GM19193 (cell line): Measurements from ENCODE around the gene DYRK4.

ENCODE experiments used
- POLR2A ChIP-seq: IDR thresholded peaks from 4 replicates; pipeline ENCODE4 v1.6.1; 2011; ENCODE audit not compliant: insufficient read depth, insufficient read length; ENCODE audit errors: extremely low read depth

The DYRK4 gene

DNA sequence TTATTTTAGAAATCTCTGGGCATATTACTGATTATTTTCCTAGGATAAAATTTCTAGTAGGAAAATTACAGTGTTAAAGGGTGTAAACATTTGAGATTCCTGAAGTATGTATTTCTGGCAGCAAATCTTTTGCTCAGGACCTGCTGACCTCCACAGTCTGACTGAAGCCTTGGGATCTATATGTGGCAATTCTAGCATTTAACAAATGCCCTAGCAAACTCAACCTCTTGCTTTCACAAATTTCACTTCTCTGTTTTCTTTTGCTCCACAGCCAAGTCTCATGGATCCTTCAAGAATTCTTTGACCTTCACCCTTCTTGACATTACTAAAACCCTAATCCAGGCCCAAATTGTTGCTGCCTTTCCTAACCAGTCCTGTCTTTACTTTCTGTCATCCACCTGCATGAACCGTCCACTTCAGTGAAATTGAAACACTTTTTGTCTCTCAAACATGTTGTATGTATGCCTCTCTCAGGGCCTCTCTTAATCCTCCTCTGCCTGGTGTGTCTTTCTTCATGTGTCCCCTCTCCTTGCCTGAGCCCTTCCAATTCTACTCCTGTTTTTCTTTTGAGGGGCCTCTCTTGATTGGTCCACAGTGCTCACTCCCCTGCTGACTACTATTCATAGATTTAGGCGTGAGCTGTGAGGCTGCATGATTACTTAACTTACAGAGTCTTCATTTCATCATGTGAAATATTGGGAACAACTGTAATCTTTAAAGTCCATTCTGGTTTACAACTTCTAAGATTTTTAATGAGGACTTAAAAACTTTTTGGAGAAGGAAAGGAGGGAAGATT lies 5.1 kb upstream of the DYRK4 start:
- TF ChIP-seq POLR2A, result no peak

DNA sequence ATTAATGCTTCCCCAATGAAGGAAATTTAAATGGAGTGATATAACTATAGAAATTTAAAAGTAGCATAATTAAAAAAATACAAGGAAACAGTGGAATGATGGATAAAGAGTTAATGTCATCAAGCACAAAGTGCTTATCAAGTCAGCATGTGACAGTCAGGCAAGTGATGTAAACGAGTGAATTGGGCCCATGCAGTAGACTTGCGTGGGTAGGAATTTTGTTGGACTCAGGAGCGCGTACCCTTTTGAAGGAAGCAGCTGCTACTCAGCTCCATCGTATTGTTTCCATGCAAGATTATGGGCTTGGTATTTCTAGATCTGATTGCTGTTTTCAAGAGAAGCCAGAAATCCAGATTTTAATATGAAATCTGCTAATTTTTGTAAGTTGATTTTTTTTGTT lies 4.4 kb upstream of the DYRK4 start:
- no peak for TF ChIP-seq POLR2A

DNA sequence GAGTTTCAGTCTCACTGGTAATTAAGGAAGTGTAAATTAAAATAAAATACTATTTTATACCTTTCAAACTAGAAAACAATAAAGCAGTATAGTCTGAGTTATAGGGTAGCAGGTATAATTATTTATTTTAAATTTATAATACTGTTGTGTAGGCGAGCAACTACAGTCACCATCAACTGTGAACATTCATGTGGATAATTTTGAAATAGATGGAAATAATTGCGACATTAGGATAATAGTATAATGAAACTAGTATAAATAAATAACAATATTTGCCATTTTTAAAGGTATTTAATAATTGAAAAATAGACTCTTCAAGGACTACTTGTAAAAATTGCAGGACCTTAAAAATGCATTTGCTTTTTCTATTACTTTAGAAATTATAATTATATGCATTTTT lies 3.8 kb upstream of the DYRK4 start:
- no peak for TF ChIP-seq POLR2A

DNA sequence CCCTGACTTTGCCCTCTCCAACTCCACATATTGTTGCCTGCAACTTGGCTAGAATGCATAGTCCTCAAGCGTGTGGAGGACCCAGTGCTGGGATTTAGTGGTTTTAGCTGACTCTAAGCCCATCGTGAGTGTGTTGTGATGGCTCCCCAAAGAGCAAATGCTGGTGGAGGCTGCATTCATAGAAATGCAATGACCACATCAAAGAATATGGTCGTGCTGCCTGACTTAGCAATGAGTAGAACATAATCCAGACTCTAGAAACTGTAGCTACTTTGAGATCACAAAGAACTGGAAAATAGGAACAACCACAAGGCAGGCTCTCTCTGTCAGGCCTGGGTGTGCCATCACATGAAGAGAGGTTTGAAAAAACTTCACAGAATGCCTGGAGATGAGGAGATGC lies 1.3 kb downstream of the DYRK4 start:
- no peak for TF ChIP-seq POLR2A

DNA sequence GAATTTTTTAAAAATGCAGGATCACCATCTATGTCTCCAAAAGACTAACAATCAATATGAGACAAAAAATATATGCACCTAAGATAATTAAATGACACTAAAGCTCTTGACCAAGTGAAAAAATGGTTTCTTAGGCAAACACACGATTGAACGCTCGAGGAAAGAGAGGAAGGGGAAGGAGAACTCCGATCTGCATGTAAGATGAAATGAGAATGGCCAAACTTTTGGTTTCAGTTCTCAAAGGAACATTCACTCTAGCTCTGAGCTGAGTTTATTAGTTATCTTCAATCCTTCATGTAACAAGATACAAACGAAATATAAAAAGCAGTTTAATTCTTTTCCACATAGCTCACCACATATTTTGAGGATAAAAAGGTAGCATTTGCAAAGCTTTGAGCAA lies 2.8 kb downstream of the DYRK4 start:
- no peak for TF ChIP-seq POLR2A

DNA sequence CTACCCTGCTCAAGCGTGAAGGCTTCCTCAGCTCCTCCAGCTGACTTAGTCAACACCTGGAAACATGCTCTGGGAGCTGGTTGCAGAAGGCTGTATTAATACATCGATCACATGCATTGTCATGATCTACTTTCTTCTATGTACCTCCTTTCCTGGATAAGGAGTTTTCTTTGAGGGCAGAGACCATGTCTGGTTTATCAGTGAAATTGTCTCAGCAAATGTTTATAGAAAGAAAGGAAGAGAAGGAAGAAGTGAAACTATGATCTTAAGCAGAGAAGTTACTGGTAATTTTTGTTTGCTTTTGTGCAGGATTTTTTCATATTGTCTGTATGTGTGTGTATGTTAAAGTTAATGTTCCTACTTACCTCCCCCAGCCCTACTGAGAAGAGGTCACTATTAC lies 4.5 kb downstream of the DYRK4 start:
- TF ChIP-seq POLR2A, result no peak

DNA sequence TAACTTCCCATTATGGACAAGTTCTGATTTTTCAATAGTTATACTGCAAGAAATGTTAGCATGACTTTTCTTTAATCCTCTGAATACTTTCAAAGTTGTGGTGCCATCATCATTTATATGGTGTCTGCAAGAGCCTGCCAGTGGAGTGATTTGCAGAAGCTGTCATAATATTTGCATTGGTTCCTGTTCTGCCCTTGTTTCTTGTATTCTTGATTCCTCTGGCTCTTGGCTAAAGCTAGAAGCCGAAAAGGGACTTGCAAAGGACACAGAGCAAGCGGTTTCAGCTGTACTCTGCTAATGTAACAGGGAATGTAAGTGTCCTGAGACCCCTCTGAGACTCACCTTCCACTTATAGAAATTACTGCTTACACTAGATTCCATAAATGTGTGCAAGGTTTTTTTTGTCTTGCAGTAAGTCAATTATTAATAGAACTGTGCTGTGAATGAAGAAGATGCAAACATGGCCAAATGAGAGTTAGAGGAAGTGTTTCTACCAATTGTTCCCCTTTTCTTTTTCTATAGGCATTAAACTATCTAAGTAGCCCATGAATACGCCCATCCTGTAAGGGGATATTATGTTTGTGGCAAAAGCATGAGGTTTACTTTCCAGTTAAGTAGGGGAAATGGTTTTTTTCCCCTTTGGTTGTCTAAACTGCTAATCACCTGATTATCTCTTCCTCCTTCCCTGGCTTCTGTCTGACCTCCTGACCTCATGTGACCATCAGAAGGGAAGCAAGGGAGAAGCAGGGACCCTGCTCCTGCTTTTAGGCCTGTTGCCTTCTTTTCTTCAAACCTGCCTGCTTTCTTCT lies 5.3 kb downstream of the DYRK4 start:
- no peak for TF ChIP-seq POLR2A

DNA sequence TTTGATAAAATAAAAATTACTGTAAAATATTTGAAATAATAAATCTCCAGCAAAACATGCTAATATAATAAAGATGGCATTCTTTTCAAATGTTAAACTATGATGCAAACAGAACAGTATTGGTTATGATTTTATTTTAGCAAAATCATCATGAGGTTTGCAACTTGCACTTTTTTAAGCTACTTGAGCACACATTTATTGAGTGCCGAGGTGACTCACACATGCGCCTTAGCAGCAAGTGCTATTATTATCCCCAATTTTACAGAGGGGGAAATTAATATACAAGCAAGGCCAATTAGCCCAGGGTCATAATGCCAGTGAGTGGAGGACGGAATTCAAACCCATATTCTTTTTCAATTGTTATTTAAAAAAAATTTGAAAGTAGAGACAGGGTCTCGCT lies 7.3 kb downstream of the DYRK4 start:
- no peak for TF ChIP-seq POLR2A

DNA sequence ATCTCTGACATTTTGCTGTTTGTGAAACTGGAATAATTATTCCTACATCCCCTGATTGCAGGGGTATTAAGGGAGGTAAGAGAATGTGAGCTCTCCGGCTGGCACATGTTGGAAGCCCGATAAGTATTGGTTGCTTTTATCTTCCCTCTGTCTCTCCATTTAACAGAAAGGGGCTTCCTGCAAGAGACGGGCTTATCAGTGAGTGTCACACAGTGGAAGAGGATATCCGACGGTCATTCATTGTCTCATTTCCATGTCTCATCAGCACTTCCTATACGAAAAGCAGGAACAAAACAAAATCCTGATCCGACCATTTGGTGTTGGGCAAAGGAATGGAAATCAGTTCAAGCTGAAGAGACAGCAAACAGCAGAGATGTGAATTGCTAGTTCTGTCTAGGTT lies 10.7 kb downstream of the DYRK4 start:
- TF ChIP-seq POLR2A, result no peak

DNA sequence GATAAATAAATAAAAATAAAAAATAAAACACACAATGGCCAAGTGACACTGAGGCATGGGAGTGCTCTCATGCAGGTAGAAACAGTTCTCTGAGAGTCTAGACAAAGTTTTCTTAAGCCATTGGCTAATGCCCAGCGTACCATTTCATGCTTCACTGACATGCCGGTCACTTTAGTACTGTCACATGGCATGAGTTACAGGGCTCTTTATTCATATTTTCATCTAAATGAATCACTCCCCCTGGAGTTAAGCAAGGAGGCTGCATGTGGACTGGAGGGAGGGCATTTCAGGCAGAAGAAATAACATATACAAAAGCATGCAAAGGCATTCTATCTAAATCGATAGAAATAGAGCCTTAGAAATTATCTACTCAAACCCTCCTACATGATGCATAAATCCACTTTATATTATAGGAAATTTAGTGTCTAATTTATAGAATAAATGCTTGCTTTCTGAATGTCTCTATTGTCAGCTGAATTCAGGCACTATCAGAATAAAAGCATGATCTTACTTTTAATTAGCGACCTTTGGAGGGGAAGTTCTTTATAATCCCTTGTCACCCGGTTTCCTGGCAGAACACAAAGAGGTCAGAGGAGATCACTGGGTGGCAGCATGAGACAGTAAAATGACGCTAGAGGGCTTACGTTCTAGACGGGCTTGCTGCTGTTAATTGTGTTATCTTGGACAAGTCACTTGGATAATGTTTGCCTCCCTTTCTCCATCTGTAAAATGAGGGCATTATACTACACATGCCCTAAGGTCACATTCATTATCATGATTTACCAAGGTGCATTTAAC lies 17.5 kb downstream of the DYRK4 start:
- TF ChIP-seq POLR2A, result no peak

DNA sequence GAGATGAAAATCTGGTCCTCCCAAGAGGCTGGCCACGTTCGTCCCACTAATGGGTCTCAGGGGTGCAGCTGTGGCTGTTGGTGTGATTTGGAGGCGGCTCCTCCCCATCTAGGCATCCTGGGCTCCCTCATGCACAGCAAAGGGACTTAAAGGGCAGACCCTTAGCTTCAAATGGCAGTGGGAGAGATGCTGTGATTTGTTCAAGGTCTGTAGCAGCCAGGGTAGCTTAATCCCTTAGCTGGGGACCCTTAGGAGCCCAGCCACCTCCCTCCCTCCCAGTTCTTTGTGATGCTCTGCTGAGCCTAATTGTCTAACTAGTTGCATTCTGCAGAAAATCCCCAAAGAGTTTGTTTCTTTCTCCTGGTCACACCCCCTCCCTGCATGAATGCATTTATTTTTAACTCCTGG lies 18.3 kb downstream of the DYRK4 start:
- no peak for TF ChIP-seq POLR2A

DNA sequence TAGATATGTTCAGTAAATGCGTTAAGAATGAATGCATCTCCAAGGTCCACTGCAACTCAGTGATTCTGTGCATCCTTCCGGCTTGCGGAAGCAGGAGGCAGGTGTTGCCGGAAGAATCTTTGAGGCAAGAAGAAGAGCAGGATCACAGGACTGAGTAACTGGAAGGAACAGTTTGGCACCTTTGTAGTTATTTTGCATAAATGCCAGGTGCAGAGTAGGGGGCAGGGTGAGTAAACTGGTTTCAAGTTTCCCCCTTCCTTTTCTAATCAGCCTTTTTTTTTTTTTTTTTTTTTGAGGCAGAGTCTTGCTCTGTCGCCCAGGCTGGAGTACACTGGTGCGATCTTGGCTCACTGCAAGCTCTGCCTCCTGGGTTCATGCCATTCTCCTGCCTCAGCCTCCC lies 22.3 kb downstream of the DYRK4 start:
- no peak for TF ChIP-seq POLR2A

DNA sequence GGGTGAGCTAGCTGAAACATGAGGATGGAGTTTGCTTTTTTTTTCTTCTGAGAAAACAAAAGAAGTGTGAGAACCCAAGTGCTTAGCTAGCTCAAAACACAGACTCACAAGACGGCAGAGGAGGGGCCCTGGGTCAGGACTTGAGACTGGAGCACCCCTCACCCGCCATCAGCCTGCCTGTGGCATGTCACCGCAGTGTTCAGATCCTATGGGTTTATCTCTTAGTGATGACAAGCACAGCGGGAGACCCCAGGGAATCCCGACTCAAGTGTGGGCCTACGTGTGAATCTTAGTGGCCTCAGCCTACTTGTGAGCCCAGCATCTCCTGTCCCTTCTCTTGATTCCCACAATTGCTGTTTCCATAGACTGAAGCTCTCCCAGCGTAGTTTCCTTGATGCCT lies 22.9 kb downstream of the DYRK4 start:
- no peak for TF ChIP-seq POLR2A

DNA sequence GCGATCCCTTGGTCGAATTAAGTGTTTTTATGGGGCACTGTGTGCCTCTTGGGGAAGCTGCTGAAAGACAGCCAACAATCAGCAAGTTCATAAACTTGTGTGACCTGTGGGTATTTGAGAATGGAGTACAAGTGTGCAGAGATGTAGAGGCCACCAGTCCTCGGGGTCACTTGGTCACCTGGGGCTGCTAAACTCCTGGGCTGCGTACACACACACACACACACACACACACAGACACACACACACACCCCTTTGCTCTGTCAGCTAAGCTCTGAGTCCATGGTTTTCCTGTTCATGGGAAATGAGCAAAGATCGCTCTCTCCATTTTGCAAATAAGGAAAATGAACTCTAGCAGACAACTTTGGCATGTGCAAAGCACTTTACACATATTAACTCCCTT lies 24.5 kb downstream of the DYRK4 start:
- TF ChIP-seq POLR2A, result no peak

DNA sequence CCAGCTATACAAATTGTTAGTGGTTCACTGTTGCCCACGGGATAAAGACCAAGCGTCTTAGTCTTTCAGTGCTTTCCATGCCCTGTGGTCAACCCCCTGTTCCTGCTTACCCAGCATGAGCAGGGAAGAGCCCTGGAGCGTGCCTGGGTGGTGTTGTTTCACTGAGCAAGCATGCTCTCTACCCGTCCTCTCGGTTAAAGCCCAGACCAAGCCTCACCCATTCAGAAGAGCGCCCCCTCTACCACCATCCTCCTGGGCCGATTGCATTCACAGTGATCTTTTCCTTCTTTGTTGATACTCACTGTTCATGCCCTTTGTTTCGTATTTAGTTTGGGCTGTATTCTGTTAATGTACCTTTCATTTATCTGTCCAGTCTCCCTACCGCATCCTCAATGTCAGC lies 25.1 kb downstream of the DYRK4 start:
- no peak for TF ChIP-seq POLR2A
